ENCODE results near the gene PAIP2. TPM values are rescaled to one million over a fixed set of nuclear protein-coding genes. Genes with fewer than 3 reads are reported as not detected.

Gene PAIP2
- total RNA-seq, 4 donors from 2014 or later, result 84.3 to 124 (median 87.2) TPM

DNA sequence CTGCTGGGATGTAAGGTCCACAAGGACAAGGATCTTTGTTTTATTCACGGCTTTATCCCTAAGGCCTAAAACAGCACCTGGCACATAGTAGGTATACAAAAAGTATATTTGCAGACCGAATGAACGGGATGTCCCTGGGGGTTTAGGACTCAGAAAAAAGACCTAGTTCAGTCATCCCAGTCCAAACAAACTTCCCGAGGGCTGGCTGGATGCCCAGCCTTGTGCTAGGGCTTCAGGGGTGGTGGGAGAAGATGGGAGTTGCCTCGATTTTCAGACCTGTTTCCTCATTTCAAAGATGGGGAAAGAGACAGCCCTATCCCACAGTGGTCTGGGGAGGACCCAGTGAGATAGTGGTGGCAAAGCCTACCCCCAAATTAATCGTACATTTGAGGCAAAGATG lies 56.3 kb downstream of the PAIP2 start:
- no peak for TF ChIP-seq CTCF (IDR thresholded peaks at IDR 0.05; ENCODE audit: low read depth)

DNA sequence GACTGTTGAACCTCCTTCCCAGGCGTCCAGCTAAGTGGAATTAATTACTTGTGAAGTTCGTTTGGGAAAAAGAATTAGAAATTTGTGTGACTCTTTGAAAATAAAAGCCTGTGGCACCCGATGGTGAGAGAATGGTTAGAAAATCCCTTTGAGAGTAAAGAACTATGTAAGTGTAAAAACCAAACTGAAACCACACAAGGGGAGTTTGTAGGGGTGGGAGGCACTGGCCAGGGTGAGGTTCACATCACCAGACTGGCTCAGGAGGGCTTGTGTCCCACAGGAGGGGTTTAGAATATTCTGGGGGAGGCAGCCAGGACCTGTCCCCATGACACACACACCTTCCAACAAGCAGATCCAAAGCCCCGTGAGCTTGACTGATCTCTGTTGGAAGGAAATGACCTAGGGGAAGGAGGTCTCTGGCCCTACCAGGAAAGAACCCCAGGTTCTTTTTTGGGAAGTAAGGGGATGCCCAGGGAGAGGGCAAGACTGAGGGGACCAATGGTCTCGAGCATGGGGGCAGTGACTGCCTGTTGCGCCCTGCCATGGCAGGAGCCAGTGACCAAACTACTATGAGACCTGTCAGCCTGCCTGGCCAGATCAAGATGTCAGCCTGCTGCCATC lies 58.0 kb downstream of the PAIP2 start:
- no peak for TF ChIP-seq CTCF (IDR thresholded peaks at IDR 0.05; ENCODE audit: low read depth)

DNA sequence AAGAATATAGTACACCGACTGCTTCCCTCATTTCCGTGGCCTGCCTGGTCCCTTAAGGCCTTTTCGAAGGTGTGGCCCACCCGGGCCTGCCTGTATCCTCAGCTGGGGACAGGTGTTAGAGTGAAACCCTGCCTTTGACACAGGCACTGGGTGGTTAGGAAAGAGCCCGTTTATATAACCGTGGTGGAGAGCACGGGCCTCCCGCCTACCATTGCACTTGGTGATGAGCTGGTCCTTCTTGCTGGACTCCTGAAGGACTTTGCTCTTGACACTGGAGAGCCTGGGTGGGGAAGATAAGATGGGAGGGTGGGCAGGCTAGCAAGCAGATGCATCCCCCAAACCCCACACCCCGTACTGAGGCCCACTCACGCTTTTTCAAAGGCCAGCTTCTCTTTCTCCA lies 59.9 kb downstream of the PAIP2 start:
- TF ChIP-seq CTCF (IDR thresholded peaks at IDR 0.05; ENCODE audit: low read depth), result no peak

DNA sequence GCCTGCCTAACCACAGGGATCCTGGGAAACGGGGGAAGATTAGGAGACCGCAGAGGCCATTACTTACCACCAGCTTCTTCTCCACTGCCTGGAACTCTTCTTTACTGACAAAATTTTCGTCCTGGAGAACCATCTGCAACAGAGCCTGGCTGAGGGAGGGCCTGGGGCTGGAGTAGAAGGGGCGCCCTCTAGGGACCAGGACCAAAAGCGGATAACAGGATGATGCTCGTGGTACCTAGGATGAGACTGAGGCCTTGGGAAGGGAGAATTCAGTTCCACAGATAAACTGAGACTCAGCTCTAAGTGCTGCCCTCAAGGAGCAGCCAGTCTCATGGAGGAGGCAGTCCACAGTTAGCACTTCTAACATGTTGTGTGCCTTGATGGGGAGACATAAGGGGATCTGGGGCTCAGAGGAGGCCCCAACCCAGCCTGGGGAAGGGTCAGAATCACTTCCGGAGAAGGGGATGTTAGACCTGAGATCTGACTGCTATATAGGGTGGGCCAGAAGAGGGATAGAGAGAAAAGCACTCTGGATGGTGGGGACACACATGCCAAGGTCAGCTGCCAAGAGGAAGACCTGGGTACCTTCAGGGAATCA lies 61.0 kb downstream of the PAIP2 start:
- TF ChIP-seq CTCF (IDR thresholded peaks at IDR 0.05; ENCODE audit: low read depth), result no peak

- TF ChIP-seq CTCF (IDR thresholded peaks at IDR 0.05; ENCODE audit: low read depth), result no peak
Measured at GRCh38 chr5:139403418-139403786, 61.7 kb downstream of the PAIP2 start.

DNA sequence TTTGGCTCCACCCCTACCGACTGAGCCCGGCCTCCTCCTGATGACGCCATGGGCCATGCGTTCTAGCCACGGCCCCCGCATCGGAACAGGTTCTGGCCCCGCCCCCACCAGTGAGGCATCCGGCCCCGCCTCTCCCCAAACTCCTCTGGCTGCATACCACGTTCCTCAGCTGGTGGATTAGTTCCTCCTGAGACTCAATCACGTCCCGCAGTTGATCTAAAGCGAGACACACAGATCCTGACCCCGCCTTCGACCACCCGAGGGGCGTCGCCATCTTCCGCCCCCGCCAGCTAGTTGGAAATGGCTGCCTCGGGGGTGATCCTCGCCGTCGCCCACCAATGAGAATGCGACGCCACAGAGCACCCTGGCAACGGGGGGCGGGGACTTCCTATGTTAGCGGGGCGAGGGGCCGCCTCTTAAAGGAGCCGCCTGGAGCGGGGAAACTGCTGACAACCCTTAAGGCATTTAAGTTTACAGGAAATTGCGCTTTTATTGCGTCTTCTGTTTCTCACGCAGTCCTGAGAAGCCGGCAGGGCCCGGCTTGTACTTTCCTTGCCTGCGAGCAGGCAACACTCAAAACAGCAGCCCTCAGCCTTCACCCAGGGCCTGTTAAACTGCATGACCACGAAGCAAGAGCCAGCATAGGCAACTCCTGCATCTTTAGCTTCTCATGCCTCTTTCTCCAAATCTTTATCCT lies 62.3 kb downstream of the PAIP2 start, which contains the start of gene SPATA24:
TSS of gene SPATA24 (minus strand) at position 303 of the 697 bp plus-strand sequence. CDS start at position 274, 29 bp downstream.
- no peak for TF ChIP-seq CTCF (IDR thresholded peaks at IDR 0.05; ENCODE audit: low read depth)

- no peak for TF ChIP-seq CTCF (IDR thresholded peaks at IDR 0.05; ENCODE audit: low read depth)
Measured at GRCh38 chr5:139404484-139404840, 62.8 kb downstream of the PAIP2 start.

Data from subcutaneous adipose tissue (tissue), 4 donors.